ENCODE results near the gene DEXI. TPM values are rescaled to one million over a fixed set of nuclear protein-coding genes. Genes with fewer than 3 reads are reported as not detected.

DEXI gene
- total and polyA plus RNA-seq, 2 of the 13 experiments (the other 11 are each of a cell fraction or from before 2014, with no cell fraction given), result 51.5 to 70.4 TPM

- peak; percentile 60; the same call in 1 of the 2 replicates for TF ChIP-seq SIX1 (CRISPR knock-in tag; IDR thresholded peaks at IDR 0.05; ENCODE audit: borderline replicate concordance)
- TF ChIP-seq PAXIP1 (CRISPR knock-in tag; conservative IDR thresholded peaks at IDR 0.05), result peak; percentile 72
- TF ChIP-seq TFE3 (CRISPR knock-in tag; IDR thresholded peaks at IDR 0.05), result peak; percentile 74
- peak; percentile 68; the same call in 1 of the 2 replicates for TF ChIP-seq ZNF576 (CRISPR knock-in tag; IDR thresholded peaks at IDR 0.05)
- TF ChIP-seq BCL3 (CRISPR knock-in tag; IDR thresholded peaks at IDR 0.05), result peak; percentile 98
- TF ChIP-seq TSC22D2 (CRISPR knock-in tag; IDR thresholded peaks at IDR 0.05; ENCODE audit: borderline replicate concordance), result peak; percentile 90
- TF ChIP-seq E2F1 (CRISPR knock-in tag; IDR thresholded peaks at IDR 0.05), result peak; percentile 93
- TF ChIP-seq CCDC6 (CRISPR knock-in tag; IDR thresholded peaks at IDR 0.05), result peak; percentile 85; the same call in 1 of the 2 replicates
- no peak for TF ChIP-seq SMARCC2 (IDR thresholded peaks at IDR 0.05)
- peak; percentile 98 for TF ChIP-seq SAFB2 (CRISPR knock-in tag; IDR thresholded peaks at IDR 0.05; ENCODE audit: borderline replicate concordance, low read depth)
- peak; percentile 52; the same call in 1 of the 2 replicates for TF ChIP-seq TBX3 (IDR thresholded peaks at IDR 0.05; ENCODE audit: borderline replicate concordance)
- peak; percentile 54; the same call in 1 of the 2 replicates for TF ChIP-seq FOXP4 (CRISPR knock-in tag; IDR thresholded peaks at IDR 0.05)
- no peak for TF ChIP-seq ZNF326 (CRISPR knock-in tag; IDR thresholded peaks at IDR 0.05; ENCODE audit: borderline replicate concordance)
- TF ChIP-seq SUZ12 (IDR thresholded peaks at IDR 0.05; ENCODE audit: low read depth, low read length), result peak; percentile 99
- peak; percentile 92 for TF ChIP-seq YY1 (IDR thresholded peaks at IDR 0.05; ENCODE audit: insufficient read depth, insufficient replicate concordance, low read depth, low read length)
- TF ChIP-seq TAF1 (CRISPR knock-in tag; IDR thresholded peaks at IDR 0.05), result peak; percentile 98
- TF ChIP-seq ZNF292 (CRISPR knock-in tag; IDR thresholded peaks at IDR 0.05; ENCODE audit: borderline replicate concordance, low read depth), result peak; percentile 49; the same call in 1 of the 2 replicates
These were observed 2.2 kb upstream of the DEXI start, which contains the start of gene CLEC16A (continued) for GRCh38 chr16:10944249-10945064.
